ENCODE measurements around the gene MRPL54. TPM values are rescaled to one million over a fixed set of nuclear protein-coding genes. Genes with fewer than 3 reads are reported as not detected.

Gene MRPL54
- total RNA-seq, 2 donors from 2014 or later = 25.5 to 57.2 TPM

- Mint-ChIP-seq H3K36me3 (ENCODE audit: low read depth) (no peaks in the 10 kb centered on the region), H3K4me3 (peak overlapping the region; percentile 50), H3K27ac (no peak overlapping the region), H3K4me1 (peaks cover 14% of the 10 kb centered on the region), H3K27me3 (no peaks in the 10 kb centered on the region), H3K9me3 (peaks cover 7% of the 10 kb centered on the region)
- ATAC-seq (replicated peaks) = no peak
These were observed 38.5 kb downstream of the MRPL54 start for GRCh38 chr19:3800996-3801395.

- H3K27ac Mint-ChIP-seq = no peak overlapping the region
- peaks cover 14% of the 10 kb centered on the region for H3K4me1 Mint-ChIP-seq
- peaks cover 5% of the 10 kb centered on the region for H3K9me3 Mint-ChIP-seq
- H3K36me3 Mint-ChIP-seq (ENCODE audit: low read depth) = no peaks in the 10 kb centered on the region
- peak overlapping the region; percentile 50 for H3K4me3 Mint-ChIP-seq
- ATAC-seq (replicated peaks) = peak; percentile 57
- no peaks in the 10 kb centered on the region for H3K27me3 Mint-ChIP-seq
These were observed 39.1 kb downstream of the MRPL54 start for GRCh38 chr19:3801412-3802096.

GRCh38 chr19:3803114-3803888 is 40.8 kb downstream of the MRPL54 start:
- Mint-ChIP-seq H3K4me1 (peaks cover 9% of the 10 kb centered on the region), H3K4me3 (no peak overlapping the region), H3K9me3 (peaks cover 3% of the 10 kb centered on the region)

GRCh38 chr19:3803986-3804385 is 41.5 kb downstream of the MRPL54 start:
- no peak for ATAC-seq (replicated peaks)
- Mint-ChIP-seq H3K27ac (no peak overlapping the region), H3K27me3 (no peaks in the 10 kb centered on the region), H3K4me3 (no peak overlapping the region), H3K36me3 (ENCODE audit: low read depth) (no peaks in the 10 kb centered on the region), H3K9me3 (peaks cover 4% of the 10 kb centered on the region), H3K4me1 (peaks cover 9% of the 10 kb centered on the region)

More at GRCh38 chr19:3803114-3803888, 40.8 kb downstream of the MRPL54 start:
- ATAC-seq (replicated peaks) = no peak
- H3K27me3 Mint-ChIP-seq = no peaks in the 10 kb centered on the region
- no peak overlapping the region for H3K27ac Mint-ChIP-seq
- no peaks in the 10 kb centered on the region for H3K36me3 Mint-ChIP-seq (ENCODE audit: low read depth)

GRCh38 chr19:3804429-3804828 is 41.9 kb downstream of the MRPL54 start:
- Mint-ChIP-seq H3K27me3 (no peaks in the 10 kb centered on the region), H3K4me3 (no peak overlapping the region), H3K36me3 (ENCODE audit: low read depth) (no peaks in the 10 kb centered on the region), H3K9me3 (peaks cover 4% of the 10 kb centered on the region), H3K27ac (no peak overlapping the region), H3K4me1 (peaks cover 5% of the 10 kb centered on the region)
- no peak for ATAC-seq (replicated peaks)

GRCh38 chr19:3805859-3806258 is 43.4 kb downstream of the MRPL54 start:
- ATAC-seq (replicated peaks) = no peak
- Mint-ChIP-seq H3K27me3 (no peaks in the 10 kb centered on the region), H3K9me3 (peaks cover 4% of the 10 kb centered on the region), H3K36me3 (ENCODE audit: low read depth) (no peaks in the 10 kb centered on the region), H3K4me1 (peaks cover 5% of the 10 kb centered on the region), H3K4me3 (no peak overlapping the region), H3K27ac (no peak overlapping the region)

- H3K36me3 Mint-ChIP-seq (ENCODE audit: low read depth) = no peaks in the 10 kb centered on the region
- H3K27ac Mint-ChIP-seq = no peak overlapping the region
- H3K4me3 Mint-ChIP-seq = no peak overlapping the region
- no peaks in the 10 kb centered on the region for H3K27me3 Mint-ChIP-seq
- H3K9me3 Mint-ChIP-seq = peaks cover 4% of the 10 kb centered on the region
- H3K4me1 Mint-ChIP-seq = peaks cover 5% of the 10 kb centered on the region
- no peak for ATAC-seq (replicated peaks)
These were observed 44.6 kb downstream of the MRPL54 start for GRCh38 chr19:3807131-3807480.

GRCh38 chr19:3807574-3808354 is 45.3 kb downstream of the MRPL54 start:
- ATAC-seq (replicated peaks) = no peak
- Mint-ChIP-seq H3K4me3 (no peak overlapping the region), H3K27ac (no peak overlapping the region), H3K36me3 (ENCODE audit: low read depth) (peaks cover 6% of the 10 kb centered on the region), H3K9me3 (peaks cover 4% of the 10 kb centered on the region), H3K4me1 (peaks cover 11% of the 10 kb centered on the region), H3K27me3 (no peaks in the 10 kb centered on the region)

- H3K27ac Mint-ChIP-seq = no peak overlapping the region
- no peaks in the 10 kb centered on the region for H3K27me3 Mint-ChIP-seq
- peaks cover 13% of the 10 kb centered on the region for H3K4me1 Mint-ChIP-seq
- ATAC-seq (replicated peaks) = no peak
- H3K36me3 Mint-ChIP-seq (ENCODE audit: low read depth) = peaks cover 8% of the 10 kb centered on the region
- no peak overlapping the region for H3K4me3 Mint-ChIP-seq
- H3K9me3 Mint-ChIP-seq = peaks cover 4% of the 10 kb centered on the region
These were observed 46.1 kb downstream of the MRPL54 start for GRCh38 chr19:3808420-3809143.

GRCh38 chr19:3809881-3810707 is 47.6 kb downstream of the MRPL54 start:
- ATAC-seq (replicated peaks) = peak; percentile 16
- peaks cover 4% of the 10 kb centered on the region for H3K9me3 Mint-ChIP-seq
- no peak overlapping the region for H3K27ac Mint-ChIP-seq
- H3K27me3 Mint-ChIP-seq = no peaks in the 10 kb centered on the region
- peaks cover 8% of the 10 kb centered on the region for H3K36me3 Mint-ChIP-seq (ENCODE audit: low read depth)
- H3K4me3 Mint-ChIP-seq = no peak overlapping the region
- peaks cover 13% of the 10 kb centered on the region for H3K4me1 Mint-ChIP-seq

GRCh38 chr19:3810708-3811355 is 48.4 kb downstream of the MRPL54 start:
- Mint-ChIP-seq H3K4me3 (peak overlapping the region; percentile 17), H3K4me1 (peaks cover 13% of the 10 kb centered on the region), H3K27me3 (no peaks in the 10 kb centered on the region), H3K36me3 (ENCODE audit: low read depth) (peaks cover 8% of the 10 kb centered on the region), H3K9me3 (peaks cover 4% of the 10 kb centered on the region), H3K27ac (no peak overlapping the region)
- no peak for ATAC-seq (replicated peaks)

- H3K27me3 Mint-ChIP-seq = no peaks in the 10 kb centered on the region
- peak overlapping the region; percentile 86 for H3K4me3 Mint-ChIP-seq
- peak; percentile 22 for ATAC-seq (replicated peaks)
These were observed 51.3 kb downstream of the MRPL54 start for GRCh38 chr19:3813473-3814392.

More at GRCh38 chr19:3813473-3814392, 51.3 kb downstream of the MRPL54 start:
- Mint-ChIP-seq H3K9me3 (no peaks in the 10 kb centered on the region), H3K36me3 (ENCODE audit: low read depth) (peaks cover 8% of the 10 kb centered on the region), H3K4me1 (peaks cover 13% of the 10 kb centered on the region), H3K27ac (peak overlapping the region; percentile 99)

Measured in activated T-helper 17 cell treated with anti-CD3 and anti-CD28 coated beads, Interleukin-2, amount 50 U/mL, for 72 hours (primary cell).